ENCODE results near the gene GSE1.

Gene GSE1

GRCh38 chr16:85710732-85711131 lies 97.6 kb downstream of the GSE1 start:
- peak; percentile 75 for DNase-seq

- DNase-seq, result peak; percentile 19
Measured at GRCh38 chr16:85711982-85712587, 99.0 kb downstream of the GSE1 start.

- peak; percentile 79 for DNase-seq
Measured at GRCh38 chr16:85712801-85713200, 99.7 kb downstream of the GSE1 start.

GRCh38 chr16:85715169-85716021 lies 102.3 kb downstream of the GSE1 start:
- DNase-seq, result peak; percentile 95

- no peak for DNase-seq
Measured at GRCh38 chr16:85716022-85716679, 103.0 kb downstream of the GSE1 start.

GRCh38 chr16:85716680-85717038 lies 103.5 kb downstream of the GSE1 start:
- DNase-seq, result peak; percentile 21

- peak; percentile 71 for DNase-seq
Measured at GRCh38 chr16:85717393-85718152, 104.5 kb downstream of the GSE1 start.

- no peak for DNase-seq
Measured at GRCh38 chr16:85718153-85718477, 105.0 kb downstream of the GSE1 start.

- DNase-seq, result peak; percentile 77
Measured at GRCh38 chr16:85718682-85719081, 105.6 kb downstream of the GSE1 start.

GRCh38 chr16:85719605-85720301 lies 106.6 kb downstream of the GSE1 start:
- DNase-seq, result no peak

GRCh38 chr16:85720302-85720637 lies 107.1 kb downstream of the GSE1 start:
- no peak for DNase-seq

GRCh38 chr16:85722128-85722893 lies 109.2 kb downstream of the GSE1 start:
- DNase-seq, result no peak

GRCh38 chr16:85724126-85724879 lies 111.2 kb downstream of the GSE1 start:
- DNase-seq, result no peak

- no peak for DNase-seq
Measured at GRCh38 chr16:85724936-85725335, 111.8 kb downstream of the GSE1 start.
